Glomerular visceral epithelial cell (primary cell): Measurements from ENCODE around the gene TP53I13.
"Not testable (repeated sequence)": the region's sequence is repeated elsewhere in the genome, so short reads cannot be mapped to it uniquely, and the experiment has no call there.

Experiments used
- DNase-seq: peaks from one replicate; pipeline ENCODE4 v3.0.0-alpha.2; 2016; ENCODE audit errors: extremely low spot score

Gene TP53I13

GRCh38 chr17:29568331-29569244 lies at the start of gene TP53I13:
Gene TP53I13 (plus strand): TSS chr17:29568701. CDS start chr17:29568759, 58 bp downstream.
- peak; percentile 90 for DNase-seq

GRCh38 chr17:29524692-29525091 lies 43.8 kb upstream of the TP53I13 start:
- DNase-seq: no peak

- DNase-seq: no peak
These were observed 42.2 kb upstream of the TP53I13 start for GRCh38 chr17:29526322-29526721.

- no peak for DNase-seq
These were observed 34.5 kb upstream of the TP53I13 start for GRCh38 chr17:29533976-29534375.

- DNase-seq: no peak
These were observed 24.4 kb upstream of the TP53I13 start for GRCh38 chr17:29544066-29544465.

- DNase-seq: no peak
These were observed 22.4 kb upstream of the TP53I13 start for GRCh38 chr17:29546085-29546484.

- DNase-seq: no peak
These were observed 21.7 kb upstream of the TP53I13 start for GRCh38 chr17:29546830-29547229.

- peak; percentile 31 for DNase-seq
These were observed 19.2 kb upstream of the TP53I13 start for GRCh38 chr17:29549177-29549923.

- DNase-seq: peak; percentile 69
These were observed 12.7 kb upstream of the TP53I13 start for GRCh38 chr17:29555840-29556239.

- no peak for DNase-seq
These were observed 11.3 kb upstream of the TP53I13 start for GRCh38 chr17:29557085-29557738.

GRCh38 chr17:29557739-29558116 lies 10.8 kb upstream of the TP53I13 start:
- no peak for DNase-seq

- not testable (repeated sequence) for DNase-seq
These were observed 10.4 kb upstream of the TP53I13 start for GRCh38 chr17:29558139-29558538.

- DNase-seq: no peak
These were observed 8.9 kb upstream of the TP53I13 start for GRCh38 chr17:29559640-29560039.

- no peak for DNase-seq
These were observed 8.2 kb upstream of the TP53I13 start for GRCh38 chr17:29560316-29560715.

- no peak for DNase-seq
These were observed 6.7 kb upstream of the TP53I13 start for GRCh38 chr17:29561554-29562517.

GRCh38 chr17:29562615-29563014 lies 5.9 kb upstream of the TP53I13 start:
- DNase-seq: no peak

- no peak for DNase-seq
These were observed 4.7 kb upstream of the TP53I13 start for GRCh38 chr17:29563816-29564215.

GRCh38 chr17:29565643-29566472 lies 2.6 kb upstream of the TP53I13 start:
- peak; percentile 37 for DNase-seq

- DNase-seq: peak; percentile 86
These were observed 1.8 kb upstream of the TP53I13 start, which contains the start of gene ABHD15 for GRCh38 chr17:29566473-29567303. Gene ABHD15 (minus strand): TSS chr17:29567037. CDS start chr17:29566966, 71 bp downstream.

- DNase-seq: no peak
These were observed 1.3 kb upstream of the TP53I13 start for GRCh38 chr17:29567304-29567553.
